ENCODE results near the gene ATP1A4.

ATP1A4 gene

DNA sequence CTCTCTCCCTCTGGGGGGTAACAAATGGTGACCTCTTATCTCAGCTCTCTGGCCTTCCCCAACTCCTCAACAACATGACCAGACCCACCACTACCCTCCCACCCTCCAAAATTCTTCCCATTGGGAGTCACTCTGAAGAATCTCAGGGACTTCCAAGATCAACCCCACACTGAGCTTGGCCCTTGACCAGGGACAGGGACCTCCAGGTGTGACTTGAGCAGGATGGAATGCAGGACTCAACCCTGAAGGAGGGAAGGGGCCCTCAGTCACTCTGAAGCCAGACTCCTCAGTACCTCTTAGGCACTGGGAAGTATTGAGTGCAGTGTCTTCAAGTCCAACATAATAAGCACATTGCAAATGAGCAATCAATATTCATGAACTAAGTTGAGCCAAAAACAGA, 40.8 kb downstream of the ATP1A4 start:
- TF ChIP-seq SIN3A (IDR thresholded peaks at IDR 0.05; ENCODE audit: borderline replicate concordance, insufficient read depth, low read length) = no peak
- no peak for TF ChIP-seq REST (IDR thresholded peaks at IDR 0.05; ENCODE audit: insufficient read depth in 1 of 2, low read depth in 2 of 2, low read length in 2 of 2)
- no peak for TF ChIP-seq FOXP2 (optimal IDR thresholded peaks at IDR 0.05; ENCODE audit: borderline replicate concordance, extremely low read depth, extremely low read length, insufficient read depth)
- no peak for TF ChIP-seq TAF1 (IDR thresholded peaks at IDR 0.05; ENCODE audit: borderline replicate concordance, insufficient read depth, low read length)
- TF ChIP-seq POLR2AphosphoS5 (IDR thresholded peaks at IDR 0.05; ENCODE audit: low read depth, low read length) = no peak

DNA sequence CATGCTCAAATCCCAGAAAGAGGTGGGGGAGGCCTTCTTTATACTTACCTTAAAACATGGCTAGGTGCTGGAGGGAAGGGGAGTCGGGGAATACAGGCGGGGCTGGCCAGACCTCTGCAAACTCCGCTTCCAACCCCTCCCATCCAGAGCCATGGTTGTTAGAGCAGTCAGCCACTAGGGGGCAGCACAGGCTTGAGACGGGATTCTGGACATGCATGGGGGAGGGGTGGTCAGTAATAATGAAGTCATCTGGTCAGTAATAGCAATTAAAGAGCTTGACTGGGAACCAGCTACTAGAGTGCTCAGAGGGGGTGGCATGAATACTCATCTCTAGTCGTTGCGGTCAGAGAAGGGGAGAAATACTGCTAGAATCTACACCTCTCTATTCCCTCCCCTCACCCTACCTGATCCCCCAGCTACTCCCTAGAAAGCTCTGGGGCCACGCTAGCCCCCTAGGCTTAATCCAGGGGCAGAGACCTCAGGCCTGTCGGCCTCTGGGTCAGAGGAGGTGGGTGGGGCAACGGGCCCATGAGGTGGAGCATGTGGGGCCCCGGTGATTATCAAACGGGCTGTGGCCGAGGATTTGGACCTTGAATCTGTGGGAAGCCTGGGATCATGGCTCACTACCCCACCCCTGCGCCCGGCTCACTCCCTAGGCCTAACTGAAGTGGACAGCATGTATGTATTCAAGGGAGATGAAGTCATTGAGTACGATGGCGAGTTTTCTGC, 41.9 kb downstream of the ATP1A4 start:
- TF ChIP-seq POLR2AphosphoS5 (IDR thresholded peaks at IDR 0.05; ENCODE audit: low read depth, low read length) (no peak), FOXP2 (optimal IDR thresholded peaks at IDR 0.05; ENCODE audit: borderline replicate concordance, extremely low read depth, extremely low read length, insufficient read depth) (peak; percentile 25)

DNA sequence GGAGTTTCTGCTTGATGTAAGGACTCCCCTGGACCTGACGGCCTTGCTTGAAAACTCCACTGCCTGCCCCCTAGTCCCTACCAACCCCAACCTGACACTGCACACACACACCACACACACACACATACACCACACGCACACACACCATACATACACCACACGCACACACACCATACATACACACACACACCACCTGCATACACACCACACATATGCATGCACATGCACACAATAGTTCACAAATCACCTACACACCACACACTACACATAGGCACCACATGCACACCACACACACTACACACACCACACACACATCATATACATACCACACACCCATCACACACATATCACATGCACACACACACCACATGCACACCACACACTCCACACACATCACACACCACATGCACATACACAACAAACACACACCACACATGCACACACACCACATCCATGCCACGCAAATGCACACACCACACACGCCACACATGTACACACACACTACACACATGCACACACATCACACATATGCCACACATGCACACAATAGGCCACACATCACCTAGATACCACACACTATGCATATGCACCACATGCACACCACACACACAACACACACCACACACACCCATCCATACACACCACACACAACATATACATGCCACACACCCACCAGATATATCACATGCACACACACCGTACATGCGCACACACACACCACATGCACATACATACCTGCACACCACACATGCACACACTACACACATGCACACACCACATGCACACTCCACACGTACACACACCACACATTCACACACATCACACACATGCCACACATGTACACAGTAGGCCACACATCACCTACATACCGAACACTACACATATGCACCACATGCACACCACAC, 42.7 kb downstream of the ATP1A4 start:
- TF ChIP-seq FOXP2 (optimal IDR thresholded peaks at IDR 0.05; ENCODE audit: borderline replicate concordance, extremely low read depth, extremely low read length, insufficient read depth) (no peak), REST (IDR thresholded peaks at IDR 0.05; ENCODE audit: insufficient read depth in 1 of 2, low read depth in 2 of 2, low read length in 2 of 2) (no peak), POLR2AphosphoS5 (IDR thresholded peaks at IDR 0.05; ENCODE audit: low read depth, low read length) (no peak)

- no peak for TF ChIP-seq REST (IDR thresholded peaks at IDR 0.05; ENCODE audit: insufficient read depth in 1 of 2, low read depth in 2 of 2, low read length in 2 of 2)
Observed at GRCh38 chr1:160194737-160195059, 43.3 kb downstream of the ATP1A4 start.

DNA sequence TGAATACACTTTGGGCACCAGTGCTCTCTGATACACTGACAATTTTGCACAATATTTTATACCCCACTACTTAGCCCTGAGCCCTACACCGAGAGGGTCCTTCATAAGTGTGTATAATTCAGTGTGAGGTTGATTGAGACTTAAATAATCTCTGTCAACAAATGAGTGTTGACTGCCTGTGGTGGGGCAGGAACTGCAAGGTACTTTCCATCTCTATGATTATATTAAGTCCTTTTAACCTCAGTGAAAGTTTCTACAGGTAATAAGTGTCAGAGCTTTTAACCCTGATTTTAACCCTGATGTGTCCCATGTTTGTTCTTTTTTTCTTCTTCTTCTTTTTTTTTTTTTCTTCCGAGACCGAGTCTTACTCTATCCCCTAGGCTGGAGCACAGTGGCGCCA, 44.7 kb downstream of the ATP1A4 start:
- no peak for TF ChIP-seq REST (IDR thresholded peaks at IDR 0.05; ENCODE audit: insufficient read depth in 1 of 2, low read depth in 2 of 2, low read length in 2 of 2)
- no peak for TF ChIP-seq POLR2AphosphoS5 (IDR thresholded peaks at IDR 0.05; ENCODE audit: low read depth, low read length)
- TF ChIP-seq TAF1 (IDR thresholded peaks at IDR 0.05; ENCODE audit: borderline replicate concordance, insufficient read depth, low read length) = no peak
- TF ChIP-seq FOXP2 (optimal IDR thresholded peaks at IDR 0.05; ENCODE audit: borderline replicate concordance, extremely low read depth, extremely low read length, insufficient read depth) = no peak
- no peak for TF ChIP-seq SIN3A (IDR thresholded peaks at IDR 0.05; ENCODE audit: borderline replicate concordance, insufficient read depth, low read length)
